GM20000 (cell line): Measurements from ENCODE around the gene IGF1R.

Experiments
- DNase-seq: peaks from one replicate; pipeline ENCODE4 v3.0.0; 2012; ENCODE audit warnings: low spot score
- TF ChIP-seq, protein P1 (sequence below): IDR thresholded peaks from 2 replicates; pipeline ENCODE4 v1.5.1; 2012; ENCODE audit warnings: mild to moderate bottlenecking, control low read depth; ENCODE audit errors: extremely low read depth, missing control alignments

Gene IGF1R

DNA sequence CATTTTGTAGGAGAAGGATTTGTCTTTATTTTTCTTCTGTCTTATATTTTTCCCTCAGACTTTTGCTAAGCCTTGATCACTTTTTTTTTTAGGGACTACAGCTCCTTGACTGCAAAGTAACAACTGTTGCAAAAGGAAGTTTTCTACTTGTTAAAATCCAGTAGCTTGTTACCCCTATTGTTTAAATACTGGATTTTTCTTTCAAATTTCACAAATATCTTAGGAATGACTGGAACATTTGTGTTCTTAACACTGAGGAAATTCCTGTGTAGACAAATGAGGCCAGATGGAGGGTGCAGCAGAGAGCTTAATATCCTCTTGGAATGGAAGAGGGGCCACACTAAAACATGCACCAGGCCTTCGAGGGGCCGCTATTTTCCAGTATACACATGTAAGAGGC lies 362.4 kb downstream of the IGF1R start:
- no peak for DNase-seq
- TF ChIP-seq, protein P1, sequence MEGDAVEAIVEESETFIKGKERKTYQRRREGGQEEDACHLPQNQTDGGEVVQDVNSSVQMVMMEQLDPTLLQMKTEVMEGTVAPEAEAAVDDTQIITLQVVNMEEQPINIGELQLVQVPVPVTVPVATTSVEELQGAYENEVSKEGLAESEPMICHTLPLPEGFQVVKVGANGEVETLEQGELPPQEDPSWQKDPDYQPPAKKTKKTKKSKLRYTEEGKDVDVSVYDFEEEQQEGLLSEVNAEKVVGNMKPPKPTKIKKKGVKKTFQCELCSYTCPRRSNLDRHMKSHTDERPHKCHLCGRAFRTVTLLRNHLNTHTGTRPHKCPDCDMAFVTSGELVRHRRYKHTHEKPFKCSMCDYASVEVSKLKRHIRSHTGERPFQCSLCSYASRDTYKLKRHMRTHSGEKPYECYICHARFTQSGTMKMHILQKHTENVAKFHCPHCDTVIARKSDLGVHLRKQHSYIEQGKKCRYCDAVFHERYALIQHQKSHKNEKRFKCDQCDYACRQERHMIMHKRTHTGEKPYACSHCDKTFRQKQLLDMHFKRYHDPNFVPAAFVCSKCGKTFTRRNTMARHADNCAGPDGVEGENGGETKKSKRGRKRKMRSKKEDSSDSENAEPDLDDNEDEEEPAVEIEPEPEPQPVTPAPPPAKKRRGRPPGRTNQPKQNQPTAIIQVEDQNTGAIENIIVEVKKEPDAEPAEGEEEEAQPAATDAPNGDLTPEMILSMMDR, result no peak
